Sigmoid colon (tissue), 4 donors: ENCODE measurements around the gene STAC.

Experiments used
- EP300 ChIP-seq, 4 donors: sonication (generic); formaldehyde crosslinking; IDR thresholded peaks; one replicate each; pipeline ENCODE4 v1.6.1; 2017; ENCODE audit warnings: antibody characterized with exemption in 4 of 4
- POLR2AphosphoS5 ChIP-seq, 4 donors: sonication (generic); formaldehyde crosslinking; IDR thresholded peaks; one replicate each; pipeline ENCODE4 v1.6.1; 2017; ENCODE audit warnings: antibody characterized with exemption in 4 of 4

GRCh38 chr3:36486009-36486795, 105.9 kb downstream of the STAC start:
- no peak for TF ChIP-seq EP300 (IDR thresholded peaks at IDR 0.05)
- TF ChIP-seq POLR2AphosphoS5 (IDR thresholded peaks at IDR 0.05): no peak
